Activated naive CD8-positive, alpha-beta T cell treated with anti-CD3 and anti-CD28 coated beads for 36 hours (primary cell): ENCODE data around the gene DYDC2. TPM values are rescaled to one million over a fixed set of nuclear protein-coding genes. Genes with fewer than 3 reads are reported as not detected.
"Not testable (repeated sequence)": the region's sequence is repeated elsewhere in the genome, so short reads cannot be mapped to it uniquely, and the experiment has no call there.

ENCODE experiments used
- DNase-seq: peaks from one replicate; pipeline ENCODE4 v3.0.0; 2021
- H3K27ac Mint-ChIP-seq: one replicate; pipeline ENCODE4 v1.8.0; 2022; ENCODE audit warnings: mild to moderate bottlenecking, moderate library complexity, mixed read lengths
- H3K27me3 Mint-ChIP-seq: one replicate; pipeline ENCODE4 v1.8.0; 2022; ENCODE audit warnings: mild to moderate bottlenecking, mixed read lengths
- H3K36me3 Mint-ChIP-seq: one replicate; pipeline ENCODE4 v1.8.0; 2021; ENCODE audit warnings: mild to moderate bottlenecking, mixed read lengths
- H3K4me1 Mint-ChIP-seq: one replicate; pipeline ENCODE4 v1.8.0; 2021; ENCODE audit warnings: mixed read lengths
- H3K4me3 Mint-ChIP-seq: one replicate; pipeline ENCODE4 v1.8.0; 2022; ENCODE audit warnings: mild to moderate bottlenecking, moderate library complexity, mixed read lengths
- H3K9me3 Mint-ChIP-seq: one replicate; pipeline ENCODE4 v1.8.0; 2022; ENCODE audit warnings: mixed read lengths
- total RNA-seq, 2 experiments: library from RNA; stranded (reverse); gene quantifications; one replicate each; pipeline ENCODE4 v1.2.3, GENCODE V29; 2021

Gene DYDC2
- total RNA-seq, 2 experiments from 2014 or later, result 0.42 TPM; not detected in 1

- Mint-ChIP-seq H3K27me3 (no peaks in the 10 kb centered on the region), H3K9me3 (no peaks in the 10 kb centered on the region), H3K27ac (no peak overlapping the region), H3K36me3 (no peaks in the 10 kb centered on the region), H3K4me3 (no peak overlapping the region), H3K4me1 (peaks cover 38% of the 10 kb centered on the region)
- no peak for DNase-seq
Measured at GRCh38 chr10:80414142-80414895, 57.7 kb downstream of the DYDC2 start.

- H3K27ac Mint-ChIP-seq, result no peak overlapping the region
- H3K4me1 Mint-ChIP-seq, result peaks cover 29% of the 10 kb centered on the region
- H3K27me3 Mint-ChIP-seq, result no peaks in the 10 kb centered on the region
- H3K9me3 Mint-ChIP-seq, result no peaks in the 10 kb centered on the region
- DNase-seq, result no peak
- H3K4me3 Mint-ChIP-seq, result no peak overlapping the region
- H3K36me3 Mint-ChIP-seq, result no peaks in the 10 kb centered on the region
Measured at GRCh38 chr10:80415734-80416478, 59.3 kb downstream of the DYDC2 start.

GRCh38 chr10:80416479-80417098, 60.0 kb downstream of the DYDC2 start:
- no peaks in the 10 kb centered on the region for H3K27me3 Mint-ChIP-seq
- no peak for DNase-seq
- no peaks in the 10 kb centered on the region for H3K36me3 Mint-ChIP-seq
- peaks cover 27% of the 10 kb centered on the region for H3K4me1 Mint-ChIP-seq
- no peak overlapping the region for H3K4me3 Mint-ChIP-seq
- H3K9me3 Mint-ChIP-seq, result no peaks in the 10 kb centered on the region
- no peak overlapping the region for H3K27ac Mint-ChIP-seq

GRCh38 chr10:80417256-80417655, 60.7 kb downstream of the DYDC2 start:
- H3K4me1 Mint-ChIP-seq, result peaks cover 21% of the 10 kb centered on the region
- not testable (repeated sequence) for DNase-seq, H3K9me3 Mint-ChIP-seq, H3K4me3 Mint-ChIP-seq, H3K27me3 Mint-ChIP-seq, H3K36me3 Mint-ChIP-seq, H3K27ac Mint-ChIP-seq

Other genes starting within 250 kb of the DYDC2 start
- gene PLAC9, start 224.1 kb upstream of the DYDC2 start, total RNA-seq, result not detected
- gene ANXA11, start 151.2 kb upstream of the DYDC2 start, total RNA-seq, result 100 to 1,000 TPM; 181 to 191 TPM
- gene MAT1A, start 67.1 kb upstream of the DYDC2 start, total RNA-seq, result not detected
- gene DYDC1, start within 50 bp of the DYDC2 start, total RNA-seq, result not detected
- gene PRXL2A, start 51.8 kb downstream of the DYDC2 start, total RNA-seq, result 10 to 100 TPM; 23.3 to 24.5 TPM
- gene TSPAN14, start 97.5 kb downstream of the DYDC2 start, total RNA-seq, result 10 to 100 TPM; 39.6 to 40.4 TPM
- gene SH2D4B, start 181.1 kb downstream of the DYDC2 start, total RNA-seq, result under 1 TPM; 0.08 to 0.18 TPM